ENCODE results near the gene WNT10A.
"Not testable (repeated sequence)": the region's sequence is repeated elsewhere in the genome, so short reads cannot be mapped to it uniquely, and the experiment has no call there.

DNA sequence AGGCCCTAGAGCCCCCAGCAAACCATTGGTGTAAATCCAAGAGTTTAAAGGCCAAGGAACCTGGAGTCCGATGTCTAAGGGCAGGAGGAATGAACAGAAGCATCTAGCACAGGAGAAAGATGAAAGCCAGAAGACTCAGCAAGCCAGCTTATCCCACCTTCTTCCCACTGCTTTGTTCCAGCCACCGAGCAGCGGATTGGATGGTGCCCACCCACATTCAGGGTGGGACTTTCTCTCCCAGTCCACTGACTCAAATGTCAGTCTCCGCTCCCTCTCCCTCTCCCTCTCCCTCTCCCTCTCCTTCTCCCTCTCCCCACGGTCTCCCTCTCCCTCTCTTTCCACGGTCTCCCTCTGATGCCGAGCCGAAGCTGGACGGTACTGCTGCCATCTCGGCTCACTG, 49.8 kb downstream of the WNT10A start:
- TF ChIP-seq, protein P1, sequence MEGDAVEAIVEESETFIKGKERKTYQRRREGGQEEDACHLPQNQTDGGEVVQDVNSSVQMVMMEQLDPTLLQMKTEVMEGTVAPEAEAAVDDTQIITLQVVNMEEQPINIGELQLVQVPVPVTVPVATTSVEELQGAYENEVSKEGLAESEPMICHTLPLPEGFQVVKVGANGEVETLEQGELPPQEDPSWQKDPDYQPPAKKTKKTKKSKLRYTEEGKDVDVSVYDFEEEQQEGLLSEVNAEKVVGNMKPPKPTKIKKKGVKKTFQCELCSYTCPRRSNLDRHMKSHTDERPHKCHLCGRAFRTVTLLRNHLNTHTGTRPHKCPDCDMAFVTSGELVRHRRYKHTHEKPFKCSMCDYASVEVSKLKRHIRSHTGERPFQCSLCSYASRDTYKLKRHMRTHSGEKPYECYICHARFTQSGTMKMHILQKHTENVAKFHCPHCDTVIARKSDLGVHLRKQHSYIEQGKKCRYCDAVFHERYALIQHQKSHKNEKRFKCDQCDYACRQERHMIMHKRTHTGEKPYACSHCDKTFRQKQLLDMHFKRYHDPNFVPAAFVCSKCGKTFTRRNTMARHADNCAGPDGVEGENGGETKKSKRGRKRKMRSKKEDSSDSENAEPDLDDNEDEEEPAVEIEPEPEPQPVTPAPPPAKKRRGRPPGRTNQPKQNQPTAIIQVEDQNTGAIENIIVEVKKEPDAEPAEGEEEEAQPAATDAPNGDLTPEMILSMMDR (IDR thresholded peaks at IDR 0.05): not testable (repeated sequence)
- TF ChIP-seq POLR2A (IDR thresholded peaks at IDR 0.05): not testable (repeated sequence)

Measured in tibial nerve (tissue), 3 donors.